HG03135 (cell line): ENCODE data around the gene FAM163A.
"Not testable (repeated sequence)": the region's sequence is repeated elsewhere in the genome, so short reads cannot be mapped to it uniquely, and the experiment has no call there.

Source experiments
- ATAC-seq: cut with Tn5 transposase; IDR thresholded peaks from one replicate; pipeline ENCODE4 v1.9.1; 2021; ENCODE audit warnings: mild to moderate bottlenecking, moderate library complexity; ENCODE audit not compliant: unreplicated experiment

FAM163A gene

DNA sequence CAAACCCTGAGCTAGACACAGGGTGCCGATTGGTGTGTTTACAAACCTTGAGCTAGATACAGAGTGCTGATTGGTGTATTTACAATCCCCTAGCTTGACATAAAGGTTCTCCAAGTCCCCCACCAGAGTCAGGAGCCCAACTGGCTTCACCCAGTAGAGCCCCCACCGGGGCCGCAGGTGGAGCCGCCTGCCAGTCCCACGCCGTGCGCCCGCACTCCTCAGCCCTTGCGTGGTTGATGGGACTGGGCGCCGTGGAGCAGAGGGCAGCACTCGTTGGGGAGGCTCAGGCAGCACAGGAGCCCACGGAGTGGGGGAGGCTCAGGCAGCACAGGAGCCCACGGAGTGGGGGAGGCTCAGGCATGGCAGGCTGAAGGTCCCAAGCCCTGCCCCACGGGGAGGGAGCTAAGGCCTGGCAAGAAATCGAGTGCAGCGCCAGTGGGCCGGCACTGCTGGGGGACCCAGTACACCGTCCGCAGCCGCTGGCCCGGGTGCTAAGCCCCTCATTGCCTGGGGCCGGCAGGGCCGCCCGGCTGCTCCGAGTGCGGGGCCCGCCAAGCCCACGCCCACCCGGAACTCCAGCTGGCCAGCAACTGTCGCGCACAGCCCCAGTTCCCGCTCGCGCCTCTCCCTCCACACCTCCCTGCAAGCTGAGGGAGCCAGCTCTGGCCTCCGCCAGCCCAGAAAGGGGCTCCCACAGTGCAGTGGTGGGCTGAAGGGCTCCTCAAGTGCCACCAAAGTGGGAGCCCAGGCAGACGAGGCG lies 93.8 kb downstream of the FAM163A start:
- ATAC-seq, result not testable (repeated sequence)

DNA sequence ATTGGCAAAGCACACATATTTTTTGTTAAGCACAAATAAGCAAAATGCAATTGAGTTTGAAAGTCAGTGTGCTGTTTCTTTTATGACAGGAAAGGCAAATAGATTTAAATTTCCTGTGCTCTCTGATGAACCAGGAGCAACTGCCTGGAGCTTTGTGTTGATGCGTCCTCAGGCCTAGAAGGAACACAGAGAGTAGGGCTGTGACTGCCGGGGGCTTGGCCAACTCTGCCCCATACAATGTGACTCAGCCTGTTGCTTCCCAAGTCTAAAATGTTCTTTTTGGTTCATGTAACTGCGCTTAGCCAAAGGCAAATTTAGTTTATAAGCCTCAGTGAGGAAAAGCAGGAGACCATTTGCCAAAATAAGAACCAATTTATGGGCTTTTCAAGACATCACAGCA lies 97.0 kb downstream of the FAM163A start:
- no peak for ATAC-seq

DNA sequence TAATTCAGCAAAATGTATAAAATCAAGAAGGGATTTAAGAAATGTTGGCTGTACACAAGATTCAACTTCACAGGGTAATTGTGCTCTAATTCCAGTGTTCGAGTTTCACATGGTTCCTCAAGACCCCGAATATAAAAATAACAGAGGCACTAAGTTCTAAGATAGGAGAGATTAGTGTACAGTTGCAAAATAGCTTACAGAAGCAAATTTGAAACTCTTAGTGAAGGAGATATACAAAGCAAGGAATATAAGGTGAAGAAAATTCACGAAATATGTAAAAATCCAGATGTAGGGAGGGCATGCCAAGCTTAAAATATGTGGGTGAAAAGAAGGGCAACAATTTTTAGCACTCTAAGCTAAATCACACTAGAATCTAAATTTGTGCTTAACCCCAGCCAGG lies 105.1 kb downstream of the FAM163A start:
- ATAC-seq, result no peak

DNA sequence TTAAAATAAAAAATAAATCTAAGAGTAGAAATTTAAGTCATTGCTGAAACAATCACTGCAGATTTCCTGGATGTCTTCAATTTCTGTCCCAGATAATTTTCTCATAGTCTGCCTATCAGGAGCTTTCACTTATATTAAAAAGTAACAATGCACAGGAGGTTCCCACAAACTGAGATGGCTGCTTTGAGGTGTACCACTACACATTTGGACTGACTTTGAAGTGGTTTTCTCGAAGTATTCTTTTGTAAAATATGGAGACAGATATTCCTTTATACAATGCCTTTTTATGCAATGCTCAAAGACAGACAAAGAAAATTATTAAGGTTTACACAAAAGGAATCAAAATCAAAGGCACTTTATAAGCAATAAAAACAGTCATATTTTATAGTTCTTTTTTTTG lies 110.0 kb downstream of the FAM163A start:
- ATAC-seq, result no peak

DNA sequence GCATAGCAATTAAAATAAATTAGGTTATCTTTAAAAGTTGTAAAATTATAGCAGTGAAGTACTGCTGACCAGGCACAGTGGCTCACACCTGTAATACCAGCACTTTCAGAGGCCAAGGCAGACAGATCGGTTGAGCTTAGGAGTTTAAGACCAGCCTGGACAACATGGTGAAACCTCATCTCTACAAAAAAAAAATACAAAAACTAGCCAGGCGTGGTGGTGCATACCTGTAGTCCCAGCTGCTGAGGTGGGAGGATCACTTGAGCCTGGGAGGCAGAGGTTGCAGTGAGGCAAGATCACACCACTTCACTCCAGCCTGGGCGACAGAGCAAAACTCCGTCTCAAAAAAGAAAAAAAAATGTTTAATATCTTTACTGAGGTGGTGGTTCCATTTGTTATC lies 112.7 kb downstream of the FAM163A start:
- ATAC-seq, result not testable (repeated sequence)

DNA sequence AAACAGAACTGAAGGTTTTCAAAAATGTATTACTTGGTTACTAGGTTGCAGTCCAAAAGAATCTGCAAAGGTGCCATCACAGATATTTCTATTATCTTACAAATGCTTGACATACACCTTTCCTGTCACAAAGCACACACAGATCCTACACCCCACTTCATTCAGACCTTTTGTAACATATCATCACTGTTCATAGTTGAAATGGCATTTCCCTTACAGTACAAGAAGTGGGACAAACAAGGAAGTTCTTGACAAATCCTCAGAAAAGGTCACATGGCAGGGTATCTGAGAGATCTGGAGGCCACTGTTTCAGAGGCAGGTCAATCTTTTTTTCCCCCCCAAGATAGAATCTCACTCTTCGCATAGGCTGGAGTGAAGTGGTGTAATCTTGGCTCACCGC lies 113.2 kb downstream of the FAM163A start:
- ATAC-seq, result no peak

DNA sequence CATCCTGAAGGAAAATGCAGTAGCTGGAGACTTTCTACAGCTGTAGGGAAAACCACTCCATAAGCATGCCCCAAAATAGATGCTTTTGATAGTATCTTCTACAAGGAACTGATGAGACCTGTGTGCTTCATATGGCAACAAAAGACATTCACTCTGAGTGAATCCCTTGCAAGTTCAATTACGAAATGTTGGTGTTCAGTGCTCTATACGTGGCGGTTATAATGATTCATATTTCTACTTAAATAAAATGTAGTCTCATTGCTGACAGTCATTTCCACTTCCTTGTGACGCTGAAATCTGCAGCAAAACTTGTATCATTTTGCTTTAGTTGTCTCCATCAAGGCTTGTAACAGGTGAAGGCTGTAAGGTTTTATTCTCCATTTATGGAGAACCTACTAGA lies 113.9 kb downstream of the FAM163A start:
- ATAC-seq, result no peak

DNA sequence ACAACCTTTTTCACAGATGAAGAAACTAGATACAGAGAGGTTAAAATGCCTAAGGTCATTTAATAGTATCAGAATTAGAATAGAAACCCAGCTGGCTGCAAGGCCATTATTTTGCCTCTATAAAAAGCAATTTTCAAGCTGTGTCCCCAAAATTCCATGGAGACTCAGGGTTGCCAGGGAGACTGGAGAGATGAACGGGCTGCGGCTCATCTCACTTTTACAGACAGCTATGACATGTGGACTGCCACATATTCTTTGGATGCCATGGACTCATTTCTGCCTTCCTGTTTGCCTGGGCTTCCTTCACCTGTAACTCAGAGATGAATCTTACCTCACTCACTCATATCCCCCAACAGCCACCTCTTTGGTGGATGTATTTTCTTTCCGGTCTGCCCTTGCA lies 117.6 kb downstream of the FAM163A start:
- no peak for ATAC-seq

DNA sequence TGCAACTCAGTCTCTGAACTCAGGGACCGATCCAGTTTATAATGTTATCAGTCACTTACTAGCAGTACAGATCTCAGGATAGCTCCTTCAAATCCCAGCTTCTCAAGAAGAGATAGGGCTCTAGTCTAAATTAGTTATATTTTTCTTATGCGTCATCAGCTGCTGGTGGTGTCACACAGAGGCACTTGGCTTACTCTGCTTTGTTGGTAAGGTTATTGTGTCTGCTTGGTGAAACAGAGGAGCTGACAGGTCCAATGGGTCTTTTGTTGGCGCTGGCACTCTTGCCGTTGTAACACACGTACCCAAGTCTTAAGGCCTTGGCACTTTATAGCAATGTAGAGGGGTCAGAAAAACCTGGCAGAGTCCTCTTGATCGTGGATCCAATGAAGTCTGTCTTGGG lies 122.3 kb downstream of the FAM163A start:
- no peak for ATAC-seq
